ENCODE data around the gene TBX2.

DNA sequence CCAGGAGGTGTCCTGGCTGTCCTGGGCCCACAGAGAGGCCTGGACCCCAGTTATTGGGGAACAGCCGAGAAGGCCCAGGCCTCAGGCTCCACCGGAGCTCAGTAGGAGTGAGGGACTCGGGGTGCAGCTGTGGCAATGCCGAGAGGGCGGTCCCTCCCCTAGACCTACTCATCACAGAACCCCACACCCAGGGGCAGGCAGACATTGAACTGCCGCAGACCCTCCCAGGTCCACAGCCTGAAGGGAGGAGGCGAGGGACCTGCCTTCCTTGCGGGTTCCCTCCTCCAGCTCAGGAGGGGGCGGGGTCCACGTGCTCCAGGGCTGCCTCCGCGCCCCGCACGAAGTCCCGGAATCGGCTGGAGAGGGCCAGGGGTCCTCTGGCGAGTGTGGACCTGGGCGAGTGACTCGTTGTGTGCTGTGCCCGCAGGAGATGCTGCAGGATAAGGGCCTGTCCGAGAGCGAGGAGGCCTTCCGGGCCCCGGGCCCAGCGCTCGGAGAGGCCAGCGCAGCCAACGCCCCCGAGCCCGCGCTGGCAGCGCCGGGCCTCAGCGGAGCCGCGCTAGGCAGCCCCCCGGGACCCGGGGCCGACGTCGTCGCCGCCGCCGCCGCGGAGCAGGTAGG is 56.5 kb downstream of the TBX2 start:
- TF ChIP-seq, protein P1, sequence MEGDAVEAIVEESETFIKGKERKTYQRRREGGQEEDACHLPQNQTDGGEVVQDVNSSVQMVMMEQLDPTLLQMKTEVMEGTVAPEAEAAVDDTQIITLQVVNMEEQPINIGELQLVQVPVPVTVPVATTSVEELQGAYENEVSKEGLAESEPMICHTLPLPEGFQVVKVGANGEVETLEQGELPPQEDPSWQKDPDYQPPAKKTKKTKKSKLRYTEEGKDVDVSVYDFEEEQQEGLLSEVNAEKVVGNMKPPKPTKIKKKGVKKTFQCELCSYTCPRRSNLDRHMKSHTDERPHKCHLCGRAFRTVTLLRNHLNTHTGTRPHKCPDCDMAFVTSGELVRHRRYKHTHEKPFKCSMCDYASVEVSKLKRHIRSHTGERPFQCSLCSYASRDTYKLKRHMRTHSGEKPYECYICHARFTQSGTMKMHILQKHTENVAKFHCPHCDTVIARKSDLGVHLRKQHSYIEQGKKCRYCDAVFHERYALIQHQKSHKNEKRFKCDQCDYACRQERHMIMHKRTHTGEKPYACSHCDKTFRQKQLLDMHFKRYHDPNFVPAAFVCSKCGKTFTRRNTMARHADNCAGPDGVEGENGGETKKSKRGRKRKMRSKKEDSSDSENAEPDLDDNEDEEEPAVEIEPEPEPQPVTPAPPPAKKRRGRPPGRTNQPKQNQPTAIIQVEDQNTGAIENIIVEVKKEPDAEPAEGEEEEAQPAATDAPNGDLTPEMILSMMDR (conservative IDR thresholded peaks at IDR 0.05 in 1 of 2, IDR thresholded peaks at IDR 0.05 in 1 of 2; ENCODE audit: low read depth in 1 of 2, low read length in 2 of 2), result no peak
- TF ChIP-seq EZH2 (IDR thresholded peaks at IDR 0.05; ENCODE audit: low read length, missing control alignments), result no peak
